ENCODE data around the gene UPP1. TPM values are rescaled to one million over a fixed set of nuclear protein-coding genes. Genes with fewer than 3 reads are reported as not detected.

The UPP1 gene
- total and polyA plus RNA-seq, 10 of the 15 experiments (the other 5 are each of a cell fraction or from before 2014, with no cell fraction given), result 0.93 to 7.9 (median 3.8) TPM

DNA sequence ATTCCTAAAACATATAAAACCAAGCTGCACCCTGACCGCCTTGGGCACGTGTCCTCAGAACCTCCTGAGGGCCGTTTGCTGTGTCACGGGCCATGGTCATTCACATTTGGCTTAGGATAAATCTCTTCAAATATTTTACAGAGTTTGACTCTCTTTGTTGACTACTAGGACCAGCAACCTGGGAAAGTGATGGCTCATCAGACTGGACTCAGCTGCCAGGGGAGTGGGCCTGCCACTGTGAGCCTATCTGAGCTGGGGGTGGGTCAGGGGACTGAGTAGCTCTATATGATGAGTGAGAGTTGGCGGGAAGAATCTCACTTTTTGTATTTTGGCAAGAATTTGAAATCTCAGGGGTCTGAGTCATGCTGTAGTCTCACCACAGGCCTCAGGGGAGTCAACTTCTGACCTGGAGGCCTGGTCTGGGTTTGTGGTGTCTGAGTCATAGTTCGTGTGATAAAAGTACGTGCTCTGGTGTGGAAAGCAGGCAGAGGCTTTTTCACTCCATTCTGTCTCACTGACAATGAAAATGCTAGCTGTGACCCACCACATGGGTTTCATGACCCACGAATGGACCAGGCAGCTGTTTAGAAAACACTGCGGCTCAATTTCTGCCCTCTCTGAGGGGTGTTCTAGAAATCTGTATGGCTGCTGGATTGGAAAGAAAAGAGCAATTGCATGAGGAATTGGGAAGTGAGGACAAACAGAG, 4.2 kb upstream of the UPP1 start:
- CTCF ChIA-PET, result interaction anchor here (1.1 to 10.7 kb wide), 9 partner anchors 9 to 147 kb away, joined by 3 to 56 read pairs (median 4); no protein-coding TSS in a partner anchor
- Histone ChIP-seq H3K27ac (ENCODE audit: control insufficient read depth, insufficient read depth) (peak overlapping the region; percentile 89), H3K4me2 (ENCODE audit: control insufficient read depth, insufficient read depth) (peak overlapping the region; percentile 21; the same call in 1 of the 2 replicates), H3K4me3 (no peak overlapping the region), H4K20me1 (ENCODE audit: control insufficient read depth, insufficient read depth) (no peaks in the 10 kb centered on the region), H3K9me3 (replicated peaks; ENCODE audit: control insufficient read depth, insufficient read depth, low read length) (no peaks in the 10 kb centered on the region; the same call in 2 of the 3 replicates), H3K36me3 (ENCODE audit: control insufficient read depth in 2 of 2, insufficient read depth in 2 of 2, low read length in 1 of 2) (no peaks in the 10 kb centered on the region), H2AFZ (ENCODE audit: control insufficient read depth, low read depth, low read length) (no peak overlapping the region; the same call in 1 of the 2 replicates), H3K9ac (ENCODE audit: control insufficient read depth, insufficient read depth, low read length) (peak overlapping the region; percentile 44; the same call in 1 of the 2 replicates), H3K4me1 (ENCODE audit: control insufficient read depth, insufficient read depth, low read length) (peaks cover 43% of the 10 kb centered on the region), H3K27me3 (replicated peaks in 1 of 2; ENCODE audit: control insufficient read depth in 2 of 2, insufficient read depth in 2 of 2, low read length in 1 of 2) (no peaks in the 10 kb centered on the region), H3K79me2 (ENCODE audit: control insufficient read depth, insufficient read depth, low read length) (no peaks in the 10 kb centered on the region)
- in situ Hi-C loops (cut with MboI) (no loop called here), intact Hi-C loops (cut with micrococcal nuclease; ENCODE audit: unreplicated experiment) (loop anchor here (1.0 to 2.0 kb wide), 2 partner anchors 94 to 147 kb away; no protein-coding TSS in a partner anchor)
- POLR2A ChIA-PET, result interaction anchor here (2.7 kb wide), 1 partner anchor 93 kb away, joined by 8 read pairs; no protein-coding TSS in a partner anchor
- RAD21 ChIA-PET (ENCODE audit: unreplicated experiment), result interaction anchor here (1.0 to 2.5 kb wide), 11 partner anchors 14 to 166 kb away, joined by 3 to 17 read pairs (median 4); no protein-coding TSS in a partner anchor
- peak; percentile 90 for DNase-seq (ENCODE audit: low read depth, low spot score)
- no TSS peak for BruUV-seq (replicated peaks)
- under 1% methylated on average over 9 of the region's 9 CpGs for WGBS (ENCODE audit: insufficient coverage, insufficient replicate concordance, low lambda C conversion rate, missing lambda C conversion rate)
- FAIRE-seq, result peak; percentile 88
- peak; percentile 59 for ATAC-seq
- SMC1A ChIA-PET (ENCODE audit: uncharacterized antibody, unreplicated experiment), result interaction anchor here (0.9 to 2.0 kb wide), 13 partner anchors 9 to 140 kb away, joined by 3 to 12 read pairs (median 3); partner anchors contain the start of gene PKD1L1
- TF ChIP-seq POU2F2 (IDR thresholded peaks at IDR 0.05; ENCODE audit: borderline replicate concordance, low read depth, low read length) (peak; percentile 77; the same call in 2 of the 3 replicates), IRF4 (IDR thresholded peaks at IDR 0.05; ENCODE audit: low read depth, low read length) (peak; percentile 76), ESRRA (IDR thresholded peaks at IDR 0.05; ENCODE audit: low read length) (no peak), CREB1 (IDR thresholded peaks at IDR 0.05; ENCODE audit: low read depth) (peak; percentile 76), NFIC (IDR thresholded peaks at IDR 0.05; ENCODE audit: low read depth, low read length) (peak; percentile 95), RELA (IDR thresholded peaks at IDR 0.05; ENCODE audit: borderline replicate concordance, partially characterized antibody) (no peak), ZNF207 (IDR thresholded peaks at IDR 0.05; ENCODE audit: borderline replicate concordance) (no peak), CHD1 (IDR thresholded peaks at IDR 0.05; ENCODE audit: low read depth, low read length) (no peak), POLR2A (IDR thresholded peaks at IDR 0.05; ENCODE audit: low read depth, low read length) (peak; percentile 49; the same call in 1 of the 2 replicates), MTA3 (IDR thresholded peaks at IDR 0.05; ENCODE audit: borderline replicate concordance, low read length) (peak; percentile 82), RB1 (IDR thresholded peaks at IDR 0.05; ENCODE audit: borderline replicate concordance) (peak; percentile 87; the same call in 1 of the 2 replicates), NR2C1 (IDR thresholded peaks at IDR 0.05) (no peak; the same call in 1 of the 2 replicates), FOS (IDR thresholded peaks at IDR 0.05; ENCODE audit: borderline replicate concordance, extremely low read depth, insufficient read length) (peak; percentile 8), MYB (IDR thresholded peaks at IDR 0.05; ENCODE audit: borderline replicate concordance, low read depth, low read length) (peak; percentile 80; the same call in 1 of the 2 replicates)
- TF ChIP-seq, protein P1, sequence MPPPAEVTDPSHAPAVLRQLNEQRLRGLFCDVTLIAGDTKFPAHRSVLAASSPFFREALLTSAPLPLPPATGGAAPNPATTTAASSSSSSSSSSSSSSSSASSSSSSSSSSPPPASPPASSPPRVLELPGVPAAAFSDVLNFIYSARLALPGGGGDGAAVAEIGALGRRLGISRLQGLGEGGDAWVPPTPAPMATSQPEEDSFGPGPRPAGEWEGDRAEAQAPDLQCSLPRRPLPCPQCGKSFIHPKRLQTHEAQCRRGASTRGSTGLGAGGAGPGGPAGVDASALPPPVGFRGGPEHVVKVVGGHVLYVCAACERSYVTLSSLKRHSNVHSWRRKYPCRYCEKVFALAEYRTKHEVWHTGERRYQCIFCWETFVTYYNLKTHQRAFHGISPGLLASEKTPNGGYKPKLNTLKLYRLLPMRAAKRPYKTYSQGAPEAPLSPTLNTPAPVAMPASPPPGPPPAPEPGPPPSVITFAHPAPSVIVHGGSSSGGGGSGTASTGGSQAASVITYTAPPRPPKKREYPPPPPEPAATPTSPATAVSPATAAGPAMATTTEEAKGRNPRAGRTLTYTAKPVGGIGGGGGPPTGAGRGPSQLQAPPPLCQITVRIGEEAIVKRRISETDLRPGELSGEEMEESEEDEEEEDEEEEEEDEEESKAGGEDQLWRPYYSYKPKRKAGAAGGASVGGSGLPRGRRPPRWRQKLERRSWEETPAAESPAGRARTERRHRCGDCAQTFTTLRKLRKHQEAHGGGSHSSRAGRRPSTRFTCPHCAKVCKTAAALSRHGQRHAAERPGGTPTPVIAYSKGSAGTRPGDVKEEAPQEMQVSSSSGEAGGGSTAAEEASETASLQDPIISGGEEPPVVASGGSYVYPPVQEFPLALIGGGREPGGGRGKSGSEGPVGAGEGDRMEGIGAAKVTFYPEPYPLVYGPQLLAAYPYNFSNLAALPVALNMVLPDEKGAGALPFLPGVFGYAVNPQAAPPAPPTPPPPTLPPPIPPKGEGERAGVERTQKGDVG (CRISPR knock-in tag; IDR thresholded peaks at IDR 0.05), result no peak
- TF ChIP-seq, protein P2, sequence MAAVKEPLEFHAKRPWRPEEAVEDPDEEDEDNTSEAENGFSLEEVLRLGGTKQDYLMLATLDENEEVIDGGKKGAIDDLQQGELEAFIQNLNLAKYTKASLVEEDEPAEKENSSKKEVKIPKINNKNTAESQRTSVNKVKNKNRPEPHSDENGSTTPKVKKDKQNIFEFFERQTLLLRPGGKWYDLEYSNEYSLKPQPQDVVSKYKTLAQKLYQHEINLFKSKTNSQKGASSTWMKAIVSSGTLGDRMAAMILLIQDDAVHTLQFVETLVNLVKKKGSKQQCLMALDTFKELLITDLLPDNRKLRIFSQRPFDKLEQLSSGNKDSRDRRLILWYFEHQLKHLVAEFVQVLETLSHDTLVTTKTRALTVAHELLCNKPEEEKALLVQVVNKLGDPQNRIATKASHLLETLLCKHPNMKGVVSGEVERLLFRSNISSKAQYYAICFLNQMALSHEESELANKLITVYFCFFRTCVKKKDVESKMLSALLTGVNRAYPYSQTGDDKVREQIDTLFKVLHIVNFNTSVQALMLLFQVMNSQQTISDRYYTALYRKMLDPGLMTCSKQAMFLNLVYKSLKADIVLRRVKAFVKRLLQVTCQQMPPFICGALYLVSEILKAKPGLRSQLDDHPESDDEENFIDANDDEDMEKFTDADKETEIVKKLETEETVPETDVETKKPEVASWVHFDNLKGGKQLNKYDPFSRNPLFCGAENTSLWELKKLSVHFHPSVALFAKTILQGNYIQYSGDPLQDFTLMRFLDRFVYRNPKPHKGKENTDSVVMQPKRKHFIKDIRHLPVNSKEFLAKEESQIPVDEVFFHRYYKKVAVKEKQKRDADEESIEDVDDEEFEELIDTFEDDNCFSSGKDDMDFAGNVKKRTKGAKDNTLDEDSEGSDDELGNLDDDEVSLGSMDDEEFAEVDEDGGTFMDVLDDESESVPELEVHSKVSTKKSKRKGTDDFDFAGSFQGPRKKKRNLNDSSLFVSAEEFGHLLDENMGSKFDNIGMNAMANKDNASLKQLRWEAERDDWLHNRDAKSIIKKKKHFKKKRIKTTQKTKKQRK (IDR thresholded peaks at IDR 0.05; ENCODE audit: low read depth, low read length), result no peak
- TF ChIP-seq, protein P3, sequence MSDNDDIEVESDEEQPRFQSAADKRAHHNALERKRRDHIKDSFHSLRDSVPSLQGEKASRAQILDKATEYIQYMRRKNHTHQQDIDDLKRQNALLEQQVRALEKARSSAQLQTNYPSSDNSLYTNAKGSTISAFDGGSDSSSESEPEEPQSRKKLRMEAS (IDR thresholded peaks at IDR 0.05; ENCODE audit: low read depth, low read length), result no peak
